ENCODE results near the gene OLFML3. TPM values are rescaled to one million over a fixed set of nuclear protein-coding genes. Genes with fewer than 3 reads are reported as not detected.
A peak's percentile ranks its signal among the peaks of the same experiment; 100 is the strongest.
"Not testable (repeated sequence)": the region's sequence is repeated elsewhere in the genome, so short reads cannot be mapped to it uniquely, and the experiment has no call there.

The OLFML3 gene
- total and polyA plus RNA-seq, 12 donors: 6.1 to 19.7 (median 11.0) TPM

GRCh38 chr1:114000406-114000805 lies 21.1 kb downstream of the OLFML3 start:
- intact Hi-C loops (cut with DNase I): no loop called here
- no peak overlapping the region for H3K4me3 ChIP-seq
- no peaks in the 10 kb centered on the region for H3K36me3 ChIP-seq
- no peak for TF ChIP-seq CTCF (IDR thresholded peaks at IDR 0.05)
- DNase-seq: no peak
- H3K27ac ChIP-seq: no peak overlapping the region
- H3K9me3 ChIP-seq: peaks cover 0 to 13% (median 5%) of the 10 kb centered on the region in 11 donors
- peaks cover 0 to 25% (median 15%) of the 10 kb centered on the region in 9 donors for H3K4me1 ChIP-seq
- ATAC-seq: no peak
- H3K27me3 ChIP-seq: peaks cover 0 to 7% (median 0%) of the 10 kb centered on the region in 7 donors

GRCh38 chr1:114002492-114003239 lies 23.4 kb downstream of the OLFML3 start:
- Histone ChIP-seq H3K9me3 (no peaks in the 10 kb centered on the region), H3K4me3 (peak overlapping the region in 3 of 10 donors; percentile 1 to 12 (median 12)), H3K27ac (peak overlapping the region in 5 of 10 donors; percentile 1 to 51 (median 32)), H3K27me3 (peaks cover 0 to 9% (median 0%) of the 10 kb centered on the region in 7 donors), H3K4me1 (peaks cover 0 to 25% (median 15%) of the 10 kb centered on the region in 9 donors), H3K36me3 (no peaks in the 10 kb centered on the region)
- 51 to 61% methylated on average over 15 of the region's 15 CpGs for WGBS, 2 donors
- TF ChIP-seq CTCF (IDR thresholded peaks at IDR 0.05): no peak
- peak; percentile 44 to 83 (median 68) for ATAC-seq
- DNase-seq: no peak
- intact Hi-C loops (cut with DNase I): no loop called here

DNA sequence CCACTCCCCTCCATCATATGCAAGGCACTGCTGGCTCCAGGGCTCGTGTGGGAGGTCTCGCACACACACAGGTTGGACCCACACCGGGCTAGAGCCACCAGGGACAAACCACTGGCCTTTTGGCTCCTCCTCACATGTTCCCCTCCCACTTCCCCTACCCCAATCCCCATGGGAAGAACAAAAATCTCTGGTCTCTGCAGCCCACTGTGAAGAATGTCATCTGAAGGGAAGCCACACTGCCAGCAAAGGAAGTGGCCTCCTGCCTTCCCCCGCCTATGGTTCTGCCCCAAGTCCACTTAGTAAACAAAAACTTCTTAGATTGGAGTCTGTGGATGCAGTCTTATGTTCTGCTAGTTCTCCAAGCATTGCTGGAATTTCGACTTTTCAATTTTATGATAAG lies 24.2 kb downstream of the OLFML3 start:
- no peak for TF ChIP-seq CTCF (IDR thresholded peaks at IDR 0.05)
- H3K9me3 ChIP-seq: no peaks in the 10 kb centered on the region
- 32 to 49% methylated on average over 5 of the region's 5 CpGs for WGBS, 2 donors
- H3K36me3 ChIP-seq: no peaks in the 10 kb centered on the region
- DNase-seq (peak in 1 of 2 donors; percentile 28), ATAC-seq (peak in 7 of 8 donors; percentile 28 to 67 (median 38))
- peaks cover 0 to 18% (median 15%) of the 10 kb centered on the region in 9 donors for H3K4me1 ChIP-seq
- peaks cover 0 to 9% (median 0%) of the 10 kb centered on the region in 7 donors for H3K27me3 ChIP-seq
- intact Hi-C loops (cut with DNase I): no loop called here
- peak overlapping the region in 4 of 10 donors; percentile 24 to 51 (median 33) for H3K27ac ChIP-seq
- no peak overlapping the region for H3K4me3 ChIP-seq

- DNase-seq; intact Hi-C loops (cut with DNase I); H3K9me3 ChIP-seq; ATAC-seq; H3K27ac ChIP-seq; H3K4me3 ChIP-seq; H3K27me3 ChIP-seq; H3K36me3 ChIP-seq: not testable (repeated sequence)
- WGBS, 2 donors: 87 to 90% methylated on average over 4 of the region's 4 CpGs
- peaks cover 0 to 18% (median 15%) of the 10 kb centered on the region in 9 donors for H3K4me1 ChIP-seq
These were observed 27.6 kb downstream of the OLFML3 start for GRCh38 chr1:114006825-114007224.

DNA sequence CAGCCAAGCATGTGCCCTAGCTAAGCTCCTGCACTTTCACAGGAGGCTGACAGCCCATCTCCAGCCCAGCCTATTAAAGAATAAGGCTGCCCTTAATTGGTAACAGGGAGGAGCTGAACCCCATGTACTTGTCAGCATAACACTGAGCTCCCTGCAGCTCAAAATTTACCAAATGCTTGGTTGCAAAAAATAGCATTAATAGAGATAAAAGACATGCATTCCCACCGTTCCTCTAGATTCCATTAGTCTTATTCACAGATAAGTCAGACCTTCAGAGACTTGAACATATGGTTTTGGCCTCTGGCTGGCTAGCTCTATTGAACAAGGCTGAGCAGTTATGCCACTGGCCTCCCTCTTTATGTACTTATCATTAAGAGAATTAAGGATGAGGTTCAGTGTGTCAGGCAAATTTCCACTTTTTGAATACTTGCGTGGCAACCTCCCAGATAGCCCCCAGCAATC lies 29.2 kb downstream of the OLFML3 start:
- Histone ChIP-seq H3K27ac (no peak overlapping the region), H3K4me3 (no peak overlapping the region), H3K36me3 (no peaks in the 10 kb centered on the region), H3K9me3 (no peaks in the 10 kb centered on the region), H3K4me1 (peaks cover 0 to 9% (median 6%) of the 10 kb centered on the region in 9 donors), H3K27me3 (peaks cover 0 to 9% (median 0%) of the 10 kb centered on the region in 7 donors)
- intact Hi-C loops (cut with DNase I): no loop called here
- no peak for DNase-seq
- TF ChIP-seq CTCF (IDR thresholded peaks at IDR 0.05): no peak
- ATAC-seq: no peak
- 63 to 65% methylated on average over 2 of the region's 2 CpGs for WGBS, 2 donors
